ENCODE measurements around the gene PCLAF.
A peak's percentile ranks its signal among the peaks of the same experiment; 100 is the strongest.
"Not testable (repeated sequence)": the region's sequence is repeated elsewhere in the genome, so short reads cannot be mapped to it uniquely, and the experiment has no call there.

The PCLAF gene, protein sequence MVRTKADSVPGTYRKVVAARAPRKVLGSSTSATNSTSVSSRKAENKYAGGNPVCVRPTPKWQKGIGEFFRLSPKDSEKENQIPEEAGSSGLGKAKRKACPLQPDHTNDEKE

DNA sequence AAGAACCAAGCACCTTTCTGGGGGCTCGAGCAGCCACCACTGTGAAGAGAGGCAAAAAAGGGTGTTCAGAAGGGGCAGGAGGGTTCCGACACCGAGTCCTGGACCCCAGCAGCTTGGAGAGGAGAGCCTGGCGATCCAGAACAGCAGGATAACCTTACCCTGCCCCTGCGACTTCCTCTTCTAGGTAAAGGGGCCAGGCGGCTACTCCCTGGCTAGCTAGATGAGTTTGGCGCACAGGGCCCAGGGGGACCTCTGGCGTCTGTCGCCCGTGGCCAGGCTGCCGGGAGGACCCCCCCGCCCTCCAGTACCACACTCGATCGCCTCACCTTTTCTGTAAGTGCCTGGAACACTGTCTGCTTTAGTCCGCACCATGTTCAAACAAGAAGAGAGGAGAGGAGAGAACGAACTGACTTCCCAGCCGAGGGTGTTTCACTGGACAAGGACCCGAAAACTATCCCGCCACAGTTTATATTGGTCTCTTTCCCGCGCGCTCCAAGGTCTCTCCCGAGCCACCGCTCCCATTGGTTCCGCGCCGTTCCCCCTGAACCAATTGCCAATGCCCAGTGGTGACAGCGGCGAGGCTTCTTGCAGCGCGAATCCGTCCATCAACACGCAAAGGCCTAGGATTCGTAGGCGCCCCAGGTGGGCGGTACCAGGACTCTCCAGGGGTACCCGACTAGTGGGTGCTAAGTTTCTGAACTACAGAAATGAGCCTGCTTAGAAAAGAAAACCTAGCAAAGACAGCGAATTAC is at the start of gene PCLAF:
PCLAF (minus strand) TSS at position 442 of the 752 bp plus-strand sequence; CDS start at position 372, 70 bp downstream.
- peak; percentile 94 for DNase-seq

DNA sequence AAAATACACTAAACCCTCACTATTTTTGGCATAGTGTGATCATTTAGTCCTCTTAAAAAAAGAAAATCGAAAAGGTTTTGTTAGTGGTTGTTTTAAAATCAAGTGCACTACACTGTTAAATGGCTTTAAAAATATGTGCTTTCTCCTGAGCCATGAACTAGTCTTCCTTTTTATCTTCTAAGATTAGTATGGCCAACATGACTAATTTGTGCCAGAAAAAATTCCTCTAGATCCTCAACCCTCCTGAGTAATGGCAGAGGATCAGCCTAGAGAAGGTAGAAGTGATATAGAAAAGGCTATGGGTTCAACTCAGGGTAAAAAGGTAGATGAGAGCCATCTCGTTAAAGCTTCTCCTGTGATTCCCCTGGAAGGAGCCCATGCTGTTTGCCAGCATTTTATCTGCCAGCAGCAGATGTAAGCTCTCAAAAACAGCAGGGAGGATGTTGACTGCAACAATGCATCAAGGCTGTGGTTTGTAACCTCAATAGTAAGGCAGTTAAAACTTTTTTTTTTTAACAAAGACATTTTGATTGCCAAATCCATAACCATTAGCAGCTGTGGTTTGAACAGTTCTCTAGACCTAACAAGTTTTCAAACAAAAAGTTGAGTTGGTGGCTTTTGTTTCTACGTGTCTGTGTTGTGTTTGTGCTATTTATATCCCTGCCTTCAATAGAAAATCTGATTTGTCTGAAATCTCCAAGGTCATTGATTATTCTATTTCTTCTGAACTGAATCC is 48.9 kb upstream of the PCLAF start:
- no peak for DNase-seq

DNA sequence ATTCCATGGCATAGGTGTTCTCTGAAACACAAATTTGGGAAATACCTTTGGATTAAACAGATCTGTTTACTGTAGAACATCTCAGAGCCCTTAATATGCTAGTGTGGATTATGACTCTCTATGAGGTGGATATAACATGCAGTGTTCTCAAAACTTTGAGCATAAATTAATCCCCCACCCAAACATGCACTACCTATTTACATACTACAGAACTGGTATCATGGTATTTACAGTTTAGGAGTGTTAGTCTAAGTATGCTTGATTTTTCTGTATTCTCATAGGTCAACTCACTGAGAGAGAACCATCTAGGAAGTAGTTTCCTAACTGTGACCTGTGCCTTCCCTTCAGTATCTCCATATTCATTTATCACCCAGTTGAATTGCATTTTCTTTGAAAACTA is 48.2 kb upstream of the PCLAF start:
- DNase-seq = no peak

DNA sequence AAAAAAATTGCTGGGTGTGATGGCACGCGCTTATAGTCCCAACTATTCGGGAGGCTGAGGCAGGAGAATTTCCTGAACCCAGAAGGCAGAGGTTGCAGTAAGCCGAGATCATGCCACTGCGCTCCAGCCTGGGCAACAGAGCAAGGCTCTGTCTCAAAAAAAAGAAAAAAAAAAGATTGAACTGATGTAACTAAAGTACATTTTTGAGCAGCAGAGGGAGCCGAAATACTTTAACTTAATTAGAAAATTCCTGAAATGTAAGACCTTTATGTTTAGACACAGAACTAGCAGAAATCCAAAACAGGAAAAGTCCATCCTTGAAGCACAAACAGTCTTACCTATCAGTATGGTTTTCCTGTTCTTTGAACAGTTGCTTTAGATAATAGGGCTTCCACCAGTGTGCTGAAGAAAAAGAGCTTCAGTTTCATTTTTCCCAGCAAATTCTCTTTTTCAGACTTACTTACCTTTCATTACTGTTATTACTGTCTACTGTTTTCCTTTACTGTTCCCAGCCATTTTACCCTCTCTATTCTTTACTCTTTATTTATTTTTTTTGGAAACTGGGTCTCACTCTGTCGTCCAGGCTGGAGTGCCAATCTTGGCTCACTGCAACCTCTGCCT is 45.7 kb upstream of the PCLAF start:
- no peak for DNase-seq

DNA sequence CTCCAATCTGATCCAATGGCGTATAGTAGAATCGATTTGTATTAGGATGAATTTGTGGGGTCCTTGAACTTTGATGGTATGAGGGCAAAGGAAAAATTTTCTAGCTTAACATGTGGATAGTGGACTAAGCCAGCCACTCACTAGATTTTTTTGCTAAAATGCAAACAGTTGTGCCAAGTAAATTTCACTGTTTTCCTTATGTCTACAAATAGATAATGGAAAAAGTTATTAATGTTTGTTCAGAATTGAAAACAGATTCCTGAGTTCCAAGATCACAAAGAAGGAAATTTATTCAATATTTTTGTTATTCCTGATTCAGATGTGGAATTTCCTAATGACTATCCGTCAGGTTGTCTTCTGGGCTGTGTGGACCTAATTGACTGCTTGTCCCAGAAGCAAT is 44.0 kb upstream of the PCLAF start:
- no peak for DNase-seq

DNA sequence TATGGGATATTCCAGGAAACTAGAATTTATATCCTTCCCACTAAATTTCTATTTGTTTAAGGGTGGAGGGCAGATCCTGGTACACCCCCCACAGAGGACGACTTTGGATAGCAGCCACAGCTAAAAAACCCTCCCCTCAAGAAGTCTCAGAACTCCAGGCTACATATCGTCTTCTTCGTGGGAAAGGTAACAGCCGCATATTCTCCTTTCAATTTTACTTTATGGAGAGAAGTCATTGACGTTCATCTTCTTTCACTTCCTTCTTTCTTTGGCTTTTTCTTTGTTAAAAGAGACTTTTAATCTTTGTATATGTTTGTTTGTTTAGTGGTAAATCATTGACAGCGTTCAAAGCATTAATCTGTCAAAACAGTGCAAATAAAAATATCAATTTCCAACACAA is 42.7 kb upstream of the PCLAF start:
- no peak for DNase-seq

DNA sequence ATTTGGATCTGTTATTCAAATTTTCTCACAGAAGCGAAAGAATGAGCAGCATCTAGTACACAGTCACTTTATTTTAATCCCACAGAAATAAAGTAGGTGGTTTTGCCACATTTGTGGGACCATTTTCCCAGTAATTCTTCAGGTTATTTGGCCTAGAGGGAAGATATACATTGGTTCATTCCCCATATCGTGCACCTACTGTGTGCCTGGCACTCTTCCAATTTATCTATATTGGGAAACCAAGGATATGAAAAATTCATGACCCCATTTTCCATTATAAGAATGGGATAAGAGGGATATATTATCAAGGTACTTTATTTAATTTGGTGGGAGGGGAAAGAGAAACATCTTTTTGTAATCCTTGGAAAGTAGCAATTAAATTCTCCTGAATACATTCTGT is 41.5 kb upstream of the PCLAF start:
- no peak for DNase-seq

DNA sequence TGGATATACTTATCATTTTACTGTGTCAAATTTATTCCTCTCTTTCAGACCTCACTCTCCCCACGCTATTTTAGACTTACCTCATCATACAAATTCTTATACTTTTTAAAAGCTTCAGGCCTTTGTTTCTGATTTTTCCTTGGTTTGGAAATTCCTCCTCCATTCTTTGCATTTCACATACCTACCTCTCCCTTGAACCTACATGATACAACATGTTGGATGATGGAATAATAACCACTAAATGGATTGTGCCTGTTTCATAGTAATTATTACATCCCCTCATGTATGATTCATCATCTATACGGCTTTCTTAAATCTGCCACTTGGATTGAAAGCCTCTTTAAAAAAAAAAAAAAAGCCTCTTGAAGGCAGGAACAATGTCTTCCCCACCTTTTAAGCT is 31.0 kb upstream of the PCLAF start:
- no peak for DNase-seq

DNA sequence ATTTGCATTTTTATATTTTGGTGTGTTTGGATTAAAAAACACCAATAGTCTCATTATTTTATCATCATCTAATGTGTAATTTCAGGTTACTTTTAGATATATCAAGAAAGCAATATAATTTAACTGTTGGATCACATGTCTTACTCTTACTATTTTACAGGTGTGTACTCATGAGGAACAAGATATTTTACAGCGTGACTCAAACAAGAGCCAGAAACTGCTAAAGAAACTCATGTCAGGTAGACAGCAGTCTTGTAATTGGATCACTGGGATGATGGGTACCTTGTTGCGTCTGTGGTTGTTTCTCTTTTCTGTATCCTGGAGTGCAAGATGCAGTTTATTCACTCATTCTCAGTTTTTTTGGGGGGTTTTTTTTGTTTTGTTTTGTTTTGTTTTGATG is 19.3 kb upstream of the PCLAF start:
- DNase-seq = no peak

DNA sequence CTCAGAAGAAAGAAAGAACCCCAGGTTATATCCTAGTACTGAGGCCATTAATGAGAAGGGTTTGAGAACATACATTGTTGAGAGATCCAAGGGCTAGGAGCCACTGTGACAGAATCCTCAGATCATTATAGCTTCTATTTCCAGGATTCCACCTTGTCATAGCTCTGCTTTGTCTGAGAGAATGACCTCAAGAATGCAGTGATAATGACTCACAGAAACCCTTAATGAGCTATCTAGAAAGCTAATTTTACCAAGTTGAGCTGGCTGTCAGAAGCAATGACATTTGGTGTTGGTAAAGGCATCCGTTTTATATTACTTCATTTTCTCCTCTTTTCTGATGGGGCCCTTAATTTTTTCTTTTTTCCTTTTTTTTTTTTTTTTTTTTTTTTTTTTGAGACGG is 17.3 kb upstream of the PCLAF start:
- no peak for DNase-seq

DNA sequence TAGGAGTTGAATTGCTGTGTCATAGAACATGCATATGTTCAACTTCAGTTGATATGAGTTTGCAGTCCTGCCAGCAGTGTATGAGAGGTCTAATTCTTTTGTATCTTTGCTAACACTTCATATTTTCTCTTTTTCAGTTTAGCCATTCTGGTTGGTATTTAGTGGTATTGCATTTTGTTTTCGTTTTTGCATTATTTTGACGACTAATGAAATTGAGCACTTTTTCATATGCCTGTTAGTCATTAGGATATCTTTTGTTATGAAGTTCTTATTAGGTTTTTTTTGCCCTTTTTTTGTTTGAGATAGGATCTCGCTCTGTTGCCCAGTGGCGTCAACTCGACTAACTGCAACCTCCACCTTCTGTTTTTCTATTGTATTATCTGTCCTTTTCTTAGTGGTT is 15.5 kb upstream of the PCLAF start:
- no peak for DNase-seq

DNA sequence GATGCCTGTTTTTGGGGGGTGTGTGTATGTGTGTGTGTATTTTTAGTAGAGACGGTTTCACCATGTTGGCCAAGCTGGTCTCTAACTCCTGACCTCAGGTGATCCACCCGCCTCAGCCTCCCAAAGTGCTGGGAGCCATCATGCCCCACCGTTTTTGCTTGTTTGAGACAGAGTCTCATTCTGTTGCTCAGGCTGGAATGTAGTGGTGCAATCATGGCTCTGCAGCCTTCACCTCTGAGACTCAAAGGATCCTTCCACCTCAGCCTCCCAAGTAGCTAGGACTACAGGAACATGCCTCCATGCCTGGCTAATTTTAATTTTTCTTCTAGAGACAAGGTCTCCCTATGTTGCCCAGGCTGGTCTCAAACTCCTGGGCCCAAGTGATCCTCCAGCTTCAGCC is 11.2 kb upstream of the PCLAF start:
- DNase-seq = not testable (repeated sequence)

DNA sequence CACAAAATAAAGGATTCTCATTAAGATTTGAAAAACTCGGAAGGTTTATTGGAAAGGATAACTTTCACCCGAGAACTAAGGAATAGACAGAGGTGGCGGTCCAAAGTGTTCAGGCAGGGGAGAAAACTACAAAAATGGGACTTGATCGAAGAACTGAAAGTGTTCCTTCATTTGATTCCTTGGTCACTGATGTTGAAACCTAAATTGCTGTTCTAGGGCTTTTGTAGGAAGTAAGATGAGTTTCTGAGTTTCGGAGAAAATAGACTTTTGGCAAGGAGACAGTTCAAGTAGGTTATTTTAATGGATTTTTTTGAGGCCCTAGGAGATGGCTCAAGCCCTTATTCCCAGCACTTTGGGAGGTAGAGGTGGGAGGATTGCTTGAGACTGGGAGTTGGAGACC is 7.8 kb upstream of the PCLAF start:
- DNase-seq = no peak

DNA sequence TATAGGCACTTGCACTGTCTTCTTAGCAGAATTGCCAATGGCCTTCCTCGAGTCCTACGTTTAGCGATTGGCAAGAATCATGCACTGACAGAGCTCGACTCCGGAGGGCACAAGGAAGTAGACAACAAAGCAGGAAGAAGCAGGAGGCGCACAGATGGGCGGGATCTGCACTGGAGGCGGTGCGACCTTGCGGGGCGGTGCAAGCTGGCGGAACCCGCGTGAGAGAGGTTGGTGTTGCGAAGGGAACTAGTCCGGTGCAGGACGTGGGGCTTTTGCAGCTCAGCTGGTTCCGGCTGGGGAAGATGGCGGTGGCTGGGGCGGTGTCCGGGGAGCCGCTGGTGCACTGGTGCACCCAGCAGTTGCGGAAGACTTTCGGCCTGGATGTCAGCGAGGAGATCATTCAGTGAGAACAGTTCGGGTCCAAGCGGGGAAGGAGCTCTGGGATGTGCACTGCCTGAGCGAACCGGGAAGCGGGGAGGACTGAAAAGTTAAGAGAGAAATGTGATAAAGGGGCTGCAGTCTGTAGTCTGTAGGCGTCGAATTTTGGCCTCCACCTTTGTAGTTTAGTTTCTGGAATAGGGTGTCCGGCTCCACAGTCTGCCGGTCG is 6.4 kb upstream of the PCLAF start, which contains the start of gene TRIP4:
TRIP4 (plus strand) TSS at position 275 of the 607 bp plus-strand sequence; CDS start at position 303, 28 bp downstream.
- DNase-seq = peak; percentile 96

DNA sequence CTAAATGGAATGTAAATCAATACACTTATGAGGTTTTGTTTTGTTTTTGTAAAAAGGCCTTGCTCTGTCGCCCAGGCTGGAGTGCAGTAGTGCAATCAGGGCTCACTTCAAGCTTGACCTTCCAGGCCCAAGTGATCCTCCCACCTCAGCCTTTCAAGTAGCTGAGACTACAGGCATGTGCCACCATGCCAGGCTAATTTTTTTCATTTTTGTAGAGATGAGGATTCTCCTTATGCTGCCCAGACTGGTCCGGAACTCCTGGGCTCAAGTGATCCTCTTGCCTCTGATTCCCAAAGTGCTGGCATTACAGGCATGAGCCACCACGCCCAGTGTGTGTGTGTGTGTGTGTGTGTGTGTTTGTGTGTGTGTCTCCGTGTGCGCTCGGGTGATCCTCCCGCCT is 5.0 kb upstream of the PCLAF start:
- DNase-seq = no peak

DNA sequence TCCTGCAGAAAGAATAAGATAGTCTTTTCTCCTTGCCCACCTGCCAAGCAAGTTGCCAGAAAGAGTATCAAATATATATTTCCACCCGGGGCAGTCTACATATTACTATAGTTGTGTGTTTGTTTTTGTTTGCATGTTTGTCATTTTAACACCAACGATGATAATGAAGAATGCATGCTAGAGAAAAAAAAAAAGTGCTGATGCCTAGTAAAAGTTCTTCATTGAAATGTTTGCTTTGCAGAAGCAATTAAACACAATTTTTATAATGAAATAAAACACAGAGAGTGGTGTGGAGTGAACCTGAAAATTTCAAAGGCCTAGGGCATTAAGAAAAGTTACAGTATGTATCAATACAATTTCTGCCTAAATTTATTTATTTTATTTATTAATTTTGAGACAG is 2.5 kb upstream of the PCLAF start:
- DNase-seq = no peak

DNA sequence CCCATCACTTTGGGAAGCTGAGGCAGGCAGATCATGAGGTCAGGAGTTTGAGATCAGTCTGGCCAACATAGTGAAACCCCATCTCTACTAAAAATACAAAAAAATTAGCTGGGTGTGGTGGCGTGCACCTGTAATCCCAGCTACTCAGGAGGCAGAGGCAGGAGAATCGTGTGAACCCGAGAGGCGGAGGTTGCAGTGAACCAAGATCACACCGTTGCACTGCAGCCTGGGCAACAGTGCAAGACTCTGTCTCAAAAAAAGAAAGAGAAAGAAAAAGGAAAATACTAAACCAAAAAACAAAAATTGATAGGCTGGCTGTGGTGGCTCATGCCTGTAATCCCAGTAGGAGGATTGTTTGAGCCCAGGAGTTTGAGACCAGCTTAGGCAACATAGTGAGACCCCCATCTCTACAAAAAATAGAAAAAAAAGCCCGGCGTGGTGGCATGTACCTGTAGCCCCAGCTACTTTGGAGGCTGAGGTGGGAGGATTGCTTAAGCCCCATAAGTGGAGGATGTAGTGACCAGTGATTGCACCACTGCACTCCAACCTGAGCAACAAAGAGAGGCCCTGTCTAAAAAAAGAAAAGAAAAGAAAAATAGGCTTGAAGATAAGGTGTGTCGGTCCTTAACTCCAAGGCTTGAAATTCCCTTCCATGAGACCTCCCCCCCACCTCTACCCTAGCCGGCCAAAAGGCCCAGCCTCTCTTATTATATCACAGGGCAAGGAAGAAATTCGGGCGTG is 941 bp downstream of the PCLAF start:
- not testable (repeated sequence) for DNase-seq

DNA sequence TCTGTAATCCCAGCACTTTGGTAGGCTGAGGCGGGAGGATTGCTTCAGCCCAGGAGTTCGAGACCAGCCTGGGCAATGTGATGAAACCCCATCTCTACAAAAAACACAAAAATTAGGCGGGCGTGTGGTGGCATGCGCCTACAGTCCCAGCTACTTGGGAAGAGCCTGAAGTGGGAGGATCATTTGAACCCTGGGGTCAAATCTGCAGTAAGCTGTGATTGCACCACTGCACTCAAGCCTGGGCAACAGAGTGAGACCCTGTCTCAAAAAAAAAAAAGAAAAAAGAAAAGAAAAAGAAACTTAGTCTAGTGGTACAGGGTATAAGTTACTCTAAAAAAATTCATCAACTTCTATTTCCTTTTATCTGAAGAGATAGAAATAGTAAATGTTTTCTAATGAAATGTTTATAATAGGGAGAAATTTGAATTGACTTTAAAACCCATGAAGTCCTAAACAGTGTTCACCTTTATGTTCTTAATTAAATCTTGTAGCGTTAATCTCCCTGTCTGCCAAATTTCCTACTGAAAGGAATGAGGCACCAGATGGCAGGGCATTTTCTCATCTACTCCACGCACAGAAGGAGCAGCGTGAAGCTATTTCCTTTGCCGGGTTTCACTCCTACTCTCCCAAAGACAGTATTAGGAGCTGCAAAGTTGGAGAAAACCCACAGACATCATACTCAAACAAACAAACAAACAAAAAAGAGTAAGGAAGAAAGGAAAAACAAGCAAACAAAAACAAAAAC is 1.9 kb downstream of the PCLAF start:
- no peak for DNase-seq

DNA sequence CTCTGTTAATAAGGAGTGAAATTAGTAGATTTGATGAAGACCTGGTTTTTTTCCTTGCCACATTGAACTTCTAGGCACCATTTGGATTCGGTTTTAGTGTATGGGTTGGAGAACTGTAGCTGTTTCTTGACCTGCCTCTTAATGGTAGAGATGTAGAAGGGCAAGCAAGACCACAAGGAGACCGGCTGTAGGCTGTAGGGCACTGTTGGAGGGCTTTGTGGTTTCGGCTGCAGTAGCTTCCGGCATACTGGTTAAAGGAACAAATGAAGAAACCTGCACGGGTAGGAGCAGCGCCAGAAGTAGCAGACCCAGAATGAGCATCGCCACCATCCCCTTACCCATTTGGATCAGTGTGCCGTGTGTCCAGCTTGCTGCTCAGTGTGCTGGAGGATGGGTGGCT is 7.9 kb downstream of the PCLAF start:
- DNase-seq = no peak

DNA sequence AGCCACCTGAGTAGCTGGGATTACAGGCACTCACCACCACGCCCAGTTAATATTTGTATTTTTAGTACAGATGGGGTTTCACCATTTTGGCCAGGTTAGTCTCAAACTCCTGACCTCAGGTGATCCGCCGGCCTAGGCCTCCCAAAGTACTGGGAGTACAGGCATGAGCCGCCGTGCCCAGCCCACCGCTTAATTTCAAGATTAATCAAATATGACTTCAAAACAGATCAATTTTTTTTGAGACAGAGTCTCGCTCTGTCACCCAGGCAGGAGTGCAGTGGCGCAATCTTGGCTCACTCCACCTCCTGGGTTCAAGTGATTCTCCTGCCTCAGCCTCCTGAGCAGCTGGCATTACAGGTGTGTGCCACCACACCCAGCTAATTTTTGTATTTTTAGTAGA is 9.9 kb downstream of the PCLAF start:
- not testable (repeated sequence) for DNase-seq

DNA sequence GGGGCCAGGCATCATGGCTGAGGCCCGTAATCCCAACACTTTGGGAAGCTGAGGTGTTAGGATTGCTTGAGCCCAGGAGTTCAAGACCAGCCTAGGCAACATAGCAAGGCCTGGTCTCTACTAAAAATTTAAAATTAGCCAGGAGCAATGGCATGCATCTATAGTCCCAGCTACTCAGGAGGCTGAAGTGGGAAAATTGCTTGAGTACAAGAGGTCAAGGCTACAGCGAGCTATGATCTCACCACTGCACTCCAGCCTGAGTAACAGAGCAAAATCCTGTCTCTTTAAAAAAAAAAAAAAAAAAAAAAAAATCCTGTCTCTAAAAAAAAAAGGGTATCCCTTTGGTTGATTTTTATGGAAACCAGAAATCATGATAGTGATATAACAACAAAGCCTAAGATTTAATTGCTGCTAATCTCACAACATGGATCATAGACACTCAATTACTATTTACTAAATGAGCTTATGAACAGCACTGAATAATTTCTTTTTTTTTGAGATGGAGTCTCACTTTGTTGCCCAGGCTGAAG is 12.1 kb downstream of the PCLAF start:
- no peak for DNase-seq

DNA sequence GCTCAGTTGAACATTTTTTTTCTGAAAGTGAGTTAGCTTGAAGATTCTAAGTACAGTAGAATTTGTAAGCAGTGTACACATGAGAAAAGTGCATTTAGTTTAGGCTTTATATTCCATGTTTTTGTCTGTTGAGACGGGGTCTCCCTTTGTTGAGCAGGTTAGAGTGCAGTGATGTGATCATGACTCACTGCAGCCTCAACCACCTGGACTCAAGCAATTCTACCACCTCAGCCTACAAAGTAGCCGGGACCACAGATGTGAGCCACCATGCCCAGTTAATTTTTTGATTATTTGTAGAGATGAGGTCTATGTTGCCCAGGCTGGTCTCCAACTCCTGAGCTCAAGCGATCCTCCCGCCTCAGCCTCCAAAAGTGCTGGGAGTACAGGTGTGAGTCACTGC is 20.0 kb downstream of the PCLAF start:
- no peak for DNase-seq
